Fibroblast of upper back skin (primary cell): ENCODE data around the gene NIPAL3.
A peak's percentile ranks its signal among the peaks of the same experiment; 100 is the strongest.

ENCODE experiments used
- DNase-seq: peaks from one replicate; pipeline ENCODE4 v3.0.0-alpha.2; 2013

Gene NIPAL3

DNA sequence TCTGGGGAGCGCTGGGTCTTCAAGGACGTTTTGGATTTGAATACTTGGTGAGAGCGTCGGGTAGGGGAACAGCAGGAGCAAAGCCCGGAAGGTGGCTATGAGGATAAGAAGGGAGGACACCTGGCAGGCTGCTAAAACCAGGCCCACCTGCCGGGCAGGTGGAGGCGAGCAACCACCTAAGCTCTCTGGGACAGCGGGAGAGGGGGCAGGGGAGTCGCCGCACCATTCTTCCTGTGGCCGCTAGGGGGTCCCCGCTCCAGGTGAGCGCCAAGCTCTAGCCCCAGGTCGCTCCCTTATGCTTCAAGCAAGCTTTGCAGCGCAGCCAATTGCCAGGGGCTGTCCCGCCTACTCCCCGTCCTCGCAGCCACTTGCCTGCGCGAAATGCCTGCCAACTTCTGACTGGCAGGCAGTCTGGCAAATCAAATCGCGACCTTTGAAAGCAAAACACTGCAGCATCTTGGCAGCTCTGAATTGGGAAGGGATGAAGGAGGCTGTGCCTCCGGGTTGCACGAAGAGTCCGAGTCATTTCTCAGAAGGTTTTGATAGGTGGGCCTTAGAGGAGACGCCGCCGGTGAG, at the start of gene NIPAL3:
Gene NIPAL3, plus strand, starts transcription at position 469 of the 576 bp plus-strand sequence. CDS start 3,746 bp downstream, outside the sequence.
- DNase-seq, result peak; percentile 99

DNA sequence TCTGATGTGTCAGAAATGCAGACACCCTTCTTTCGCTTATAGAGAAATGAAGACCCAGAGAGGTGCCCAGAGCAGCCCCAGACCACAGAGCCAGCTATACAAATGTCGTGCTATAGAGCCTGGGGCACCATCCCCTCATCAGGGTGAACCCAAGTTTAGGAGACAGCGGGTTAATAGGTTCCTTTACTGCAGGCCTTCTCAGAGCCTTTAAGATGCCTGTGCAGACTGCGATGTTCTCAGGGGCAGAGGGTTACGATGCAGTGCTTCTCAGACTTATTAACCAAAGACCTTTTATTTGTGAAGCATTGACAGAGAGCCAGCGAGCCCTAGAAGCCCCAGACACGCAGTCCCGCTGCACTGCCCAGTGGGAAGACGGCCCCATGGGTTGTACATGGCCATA, 48.9 kb upstream of the NIPAL3 start:
- no peak for DNase-seq

DNA sequence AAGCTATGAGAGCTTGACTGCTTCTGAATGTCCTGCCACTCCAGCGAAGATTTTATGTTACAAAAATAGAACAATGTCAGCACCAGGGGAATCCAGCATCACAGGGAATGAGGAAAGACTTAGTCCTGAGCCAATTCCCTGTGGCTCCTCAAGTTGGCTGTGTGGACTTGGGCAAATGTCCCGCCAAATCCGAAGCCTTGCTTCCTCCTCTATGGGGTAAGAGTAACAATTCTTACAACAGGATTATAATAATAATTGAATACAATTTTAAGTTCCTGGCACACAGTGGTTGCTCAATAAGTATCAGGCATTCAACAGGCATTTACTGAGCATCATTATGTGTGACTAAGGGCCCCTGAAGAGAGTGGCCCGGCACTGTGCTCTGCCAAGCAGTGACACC, 46.4 kb upstream of the NIPAL3 start:
- peak; percentile 21 for DNase-seq

DNA sequence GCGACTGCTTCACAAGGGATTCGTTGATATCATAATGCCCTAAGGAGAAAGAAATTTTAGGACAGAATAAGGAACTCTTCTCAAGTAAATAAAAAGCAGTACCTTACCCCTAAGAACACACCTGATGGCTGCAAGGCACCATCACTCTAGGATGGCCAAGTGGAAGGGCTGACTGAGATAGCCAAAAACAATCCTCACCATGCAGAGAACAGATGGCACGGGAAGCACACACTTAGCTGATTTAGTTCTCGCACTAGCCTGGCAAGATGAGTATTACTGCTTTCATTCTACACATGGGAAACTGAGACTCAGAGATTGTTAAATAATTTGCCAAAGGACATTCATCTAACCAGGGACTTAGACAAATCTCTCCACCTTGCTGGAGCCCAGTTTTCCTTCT, 45.8 kb upstream of the NIPAL3 start:
- DNase-seq, result no peak

DNA sequence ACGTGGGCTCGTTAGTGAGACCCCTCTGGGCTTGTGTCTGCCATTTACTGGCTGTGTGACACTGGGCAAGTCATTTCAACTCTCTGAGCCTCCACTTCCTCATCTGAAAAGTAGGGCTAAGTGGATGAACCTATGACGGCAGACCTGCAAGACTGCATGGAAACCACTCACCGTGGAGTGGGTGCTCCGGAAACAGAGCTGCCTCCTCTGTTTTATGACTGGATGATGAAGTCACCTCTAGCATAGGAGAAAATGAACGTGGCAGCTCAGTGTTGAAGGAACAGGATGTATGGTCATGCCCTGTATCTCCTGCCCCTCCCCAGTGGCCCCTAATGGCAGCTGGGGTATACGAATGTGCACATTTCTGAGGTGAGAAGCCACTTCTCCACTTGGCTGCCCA, 42.6 kb upstream of the NIPAL3 start:
- no peak for DNase-seq

DNA sequence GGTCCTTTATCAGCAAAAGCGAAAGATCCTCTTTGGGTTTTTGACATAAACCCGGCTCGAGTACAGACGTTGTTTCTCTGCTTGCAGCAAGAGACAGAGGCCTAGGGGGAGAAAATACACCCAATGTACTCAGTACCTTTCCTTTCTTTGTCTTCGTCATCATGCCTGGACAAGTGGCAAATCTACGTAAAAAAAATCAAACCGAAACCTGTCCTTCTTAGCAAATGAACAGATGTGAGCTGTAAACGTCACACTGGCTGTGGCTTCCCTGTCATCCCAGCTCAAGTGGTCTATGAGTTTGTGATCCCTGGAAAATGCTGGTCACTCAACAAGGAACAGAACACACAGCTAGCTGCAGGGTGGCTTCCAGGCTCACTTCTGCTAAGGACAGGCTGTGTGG, 41.9 kb upstream of the NIPAL3 start:
- no peak for DNase-seq

DNA sequence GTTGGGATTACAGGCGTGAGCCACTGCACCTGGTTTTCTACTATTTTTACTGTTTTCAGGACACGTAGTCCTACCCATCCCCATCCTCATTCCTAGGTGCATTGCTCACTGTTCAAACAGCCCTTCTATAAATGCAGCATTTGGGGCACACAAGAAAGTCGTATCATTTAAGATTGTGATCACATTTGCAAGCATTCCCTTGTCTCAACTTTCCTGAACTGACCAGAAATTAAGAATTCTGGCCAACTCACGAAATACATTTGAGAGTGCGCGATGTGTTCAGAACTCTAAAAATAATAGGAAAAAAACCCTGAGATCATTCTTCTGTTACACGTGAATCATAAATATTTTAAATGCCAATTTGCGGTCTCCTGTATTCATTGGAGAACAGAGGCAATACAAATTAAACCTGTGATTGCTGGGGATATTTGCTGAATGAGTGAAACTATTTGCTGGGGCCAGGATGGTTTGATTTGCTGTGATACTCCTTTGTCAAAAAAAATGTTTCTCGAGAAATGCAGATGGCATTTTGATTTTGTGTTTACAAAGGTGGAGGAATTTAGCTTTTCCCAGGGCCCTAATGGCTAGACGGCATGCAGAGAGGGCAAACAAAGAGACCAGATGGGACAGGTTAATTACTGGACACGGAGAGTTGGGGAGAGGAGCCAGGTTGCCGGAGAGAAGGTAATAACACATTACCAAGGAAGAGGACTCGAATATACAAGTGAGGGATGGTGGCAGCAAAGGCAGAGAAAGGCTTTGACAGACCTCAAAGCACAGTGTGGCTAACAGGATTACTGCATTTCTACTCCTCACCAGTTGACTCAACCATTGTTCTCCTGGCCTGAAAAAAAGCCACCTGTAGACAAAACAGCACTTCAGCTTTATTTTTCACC, 40.5 kb upstream of the NIPAL3 start:
- DNase-seq, result peak; percentile 59

DNA sequence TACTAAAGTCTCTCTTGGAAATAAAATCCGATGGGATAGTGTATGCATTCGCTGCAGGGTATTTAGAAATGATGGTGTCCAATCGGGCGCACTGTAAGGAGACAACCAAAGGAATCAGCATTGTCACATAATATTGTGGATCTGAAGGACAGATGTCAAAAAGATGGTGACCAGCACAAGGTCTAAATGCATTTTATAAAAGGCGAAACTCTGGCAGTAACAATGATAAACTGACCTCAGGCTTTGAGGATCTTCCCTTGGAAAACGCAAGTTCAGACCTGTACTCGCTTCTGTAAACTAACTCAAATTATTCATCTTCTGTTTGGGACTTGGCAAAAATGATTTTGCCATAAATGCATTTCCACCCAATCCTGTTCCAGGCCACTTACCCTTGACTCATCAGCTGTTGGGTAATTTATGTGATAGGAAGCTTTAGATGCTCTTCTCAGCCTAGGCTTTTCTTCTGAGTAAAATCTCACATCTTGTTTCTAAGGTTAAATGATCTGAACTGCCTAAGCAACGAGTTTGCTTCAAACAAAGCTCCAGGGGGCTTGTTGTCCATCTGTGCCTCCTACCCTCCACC, 35.8 kb upstream of the NIPAL3 start:
- peak; percentile 40 for DNase-seq

DNA sequence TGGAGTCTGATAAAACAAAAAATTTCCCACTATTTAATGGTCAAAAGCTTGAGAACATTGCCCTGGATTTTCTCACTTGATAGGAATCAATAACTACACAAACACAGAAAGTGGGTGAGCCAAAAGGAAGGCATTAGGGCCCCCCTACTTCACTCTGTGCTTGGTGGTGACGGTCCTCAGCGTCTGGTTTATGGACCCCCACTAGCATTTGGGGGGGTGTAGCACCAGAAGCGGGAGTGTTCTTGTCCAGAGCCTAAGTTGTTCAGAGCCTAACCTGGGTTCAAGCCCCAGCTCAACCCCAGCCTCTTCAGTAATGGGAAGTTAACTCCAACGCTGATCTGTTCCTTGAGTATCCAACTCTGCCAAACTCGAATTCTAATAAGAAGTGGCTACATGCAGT, 35.1 kb upstream of the NIPAL3 start:
- no peak for DNase-seq

DNA sequence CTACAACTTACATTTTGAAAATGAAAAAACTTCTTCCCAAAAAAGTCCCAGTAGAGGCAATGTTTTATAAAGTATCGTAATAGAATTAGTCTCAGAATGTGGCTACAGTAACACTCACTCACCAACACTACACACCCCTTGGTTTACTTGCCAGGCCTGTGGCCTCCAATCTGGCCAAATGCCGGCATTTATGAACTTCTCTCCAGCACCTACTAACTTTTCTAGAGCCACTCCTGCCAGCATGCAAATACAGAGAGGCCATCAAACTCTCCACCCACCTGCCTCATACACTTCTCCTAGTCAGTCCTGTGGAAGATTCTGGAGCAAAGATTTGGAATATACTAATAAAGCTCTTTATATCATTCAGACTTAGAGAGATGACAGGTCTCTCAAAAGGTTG, 34.3 kb upstream of the NIPAL3 start:
- DNase-seq, result no peak

DNA sequence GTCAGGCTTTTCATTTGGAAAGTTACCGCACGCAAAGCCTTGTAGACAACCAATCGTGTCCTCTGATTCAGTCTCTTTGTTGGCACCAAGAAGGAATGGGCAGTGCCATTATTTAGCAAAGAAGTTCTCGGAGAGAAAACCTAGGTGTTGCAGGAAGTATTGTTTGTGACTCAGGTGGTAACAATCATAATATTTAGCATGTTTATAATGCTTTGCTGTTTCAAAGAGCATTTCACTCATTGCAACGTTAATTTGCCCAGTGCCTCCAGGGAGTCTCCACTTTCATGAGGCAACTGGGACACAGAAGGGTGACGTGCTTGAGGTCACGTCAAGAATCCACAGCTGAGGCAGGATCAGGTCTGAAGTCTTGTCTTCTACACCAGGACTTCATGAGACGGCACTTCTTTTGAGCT, 33.4 kb upstream of the NIPAL3 start:
- DNase-seq, result no peak

DNA sequence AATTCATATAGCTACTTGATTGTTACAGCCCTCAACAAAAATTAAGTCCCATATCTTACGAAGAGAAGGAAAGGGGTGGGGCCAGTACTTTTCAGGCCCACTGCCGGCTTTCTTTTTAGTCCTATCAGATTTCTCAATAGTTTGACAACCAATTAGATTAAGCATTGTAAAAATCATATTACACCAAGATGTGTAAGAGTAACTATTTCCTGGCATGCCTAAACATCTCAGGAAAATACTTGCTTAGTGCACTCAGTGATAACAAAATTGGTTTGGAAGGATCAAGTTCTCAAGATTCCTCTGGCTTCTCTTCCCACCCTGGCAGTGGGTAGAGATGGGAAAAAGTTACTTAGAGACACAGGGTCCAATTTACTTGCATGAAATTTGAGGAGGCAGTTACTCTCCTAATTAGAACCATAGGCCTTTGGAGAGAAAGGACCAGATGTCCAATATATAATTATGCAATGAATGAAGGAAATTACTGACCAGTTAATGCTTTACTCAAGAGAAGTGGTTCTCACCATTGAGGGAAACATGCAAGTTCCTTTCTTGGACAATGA, 32.1 kb upstream of the NIPAL3 start:
- DNase-seq, result no peak

DNA sequence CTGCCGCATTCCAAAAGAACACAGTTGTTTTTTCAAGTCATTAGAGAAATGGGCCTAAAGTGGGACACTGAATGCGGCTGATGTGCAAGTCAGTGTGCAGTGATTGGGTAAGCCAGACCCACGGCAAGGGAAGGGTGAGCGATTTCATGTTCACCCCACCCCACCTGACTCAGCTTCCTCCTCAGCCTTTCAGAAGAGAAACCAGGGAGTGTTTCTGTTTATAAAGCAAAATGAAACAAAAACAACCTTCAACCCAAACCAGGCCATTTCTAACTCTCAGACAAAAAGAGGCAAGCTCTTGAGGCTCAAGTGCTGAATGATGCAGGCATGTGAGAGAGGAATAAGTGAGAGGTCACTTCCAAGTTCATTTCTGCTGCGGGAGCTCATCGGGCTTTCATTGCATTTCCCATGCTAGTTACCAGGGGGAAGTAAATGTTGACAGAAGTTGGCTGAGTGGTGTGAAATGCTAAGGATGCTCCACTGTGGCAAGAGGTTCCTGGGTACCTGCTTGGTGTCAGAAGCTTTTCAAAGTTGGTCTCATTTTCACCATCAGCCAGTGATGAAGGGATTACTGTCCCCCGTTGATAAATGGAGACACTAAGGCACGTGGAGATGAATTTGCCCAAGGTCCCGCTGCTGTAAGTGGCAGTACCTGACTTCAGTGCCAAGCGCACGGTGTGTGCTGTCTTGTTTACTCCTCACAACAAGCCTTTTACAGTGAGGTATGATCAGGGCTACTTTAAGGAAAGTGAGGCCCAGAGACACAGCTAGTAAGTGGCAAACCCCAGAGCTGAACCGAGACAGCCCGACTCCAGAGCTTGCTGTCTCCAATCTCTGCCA, 31.1 kb upstream of the NIPAL3 start:
- peak; percentile 31 for DNase-seq

DNA sequence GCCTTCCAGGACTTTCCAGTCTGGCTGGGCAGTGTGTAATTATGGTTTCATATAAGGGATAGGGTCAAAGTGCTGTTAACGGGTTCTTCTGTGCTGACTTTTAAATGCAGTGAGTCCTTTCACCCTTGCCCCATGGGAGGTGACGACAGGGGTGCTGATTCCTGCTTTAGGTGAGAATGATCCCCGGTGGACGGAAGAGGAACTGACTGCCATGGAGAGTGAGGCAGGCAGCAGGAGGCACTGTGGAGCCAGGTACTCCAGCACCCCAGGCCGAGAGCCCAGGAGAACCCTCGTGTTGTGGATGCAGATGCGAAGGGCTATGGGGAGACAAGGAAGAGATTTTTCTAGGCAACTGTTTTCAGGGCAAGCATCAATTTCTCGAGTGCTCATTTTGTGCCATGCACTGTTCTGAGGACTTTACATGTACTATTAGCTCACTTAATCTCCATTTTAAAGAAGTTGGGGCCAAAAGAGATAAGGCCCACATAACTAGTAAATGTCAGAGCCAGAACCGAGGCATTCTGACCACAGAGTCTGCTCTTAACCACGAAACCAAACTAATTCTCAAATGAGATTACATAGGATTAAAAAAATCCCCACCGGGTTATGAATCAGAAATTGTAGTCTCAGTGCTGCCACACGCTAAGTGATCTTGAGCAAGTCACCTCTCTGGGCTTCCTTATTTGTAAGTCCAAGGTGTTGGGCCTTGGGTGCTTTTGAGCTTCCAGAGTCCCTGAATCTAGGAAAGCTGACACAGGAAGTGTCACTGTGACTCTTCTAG, 30.3 kb upstream of the NIPAL3 start:
- DNase-seq, result peak; percentile 68

DNA sequence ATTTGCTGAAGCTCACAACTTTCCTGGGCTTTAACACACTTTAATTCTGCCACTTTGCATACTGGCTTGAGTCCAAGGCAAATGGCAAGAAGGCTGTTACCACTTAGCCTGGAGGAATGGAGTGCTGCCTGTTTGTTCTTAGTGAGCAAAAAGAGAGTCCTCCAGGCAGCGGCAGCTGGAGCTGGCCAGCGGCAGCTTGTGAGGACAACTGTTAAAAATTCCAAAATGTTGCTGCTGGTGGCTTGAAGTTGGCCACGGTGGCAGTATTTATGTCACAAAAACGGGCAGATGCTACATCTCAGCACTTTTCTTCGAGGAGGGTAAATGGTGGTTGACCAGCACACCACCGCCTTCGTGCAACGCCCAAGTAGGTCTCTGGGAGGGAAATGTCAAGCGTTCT, 29.4 kb upstream of the NIPAL3 start:
- peak; percentile 27 for DNase-seq

DNA sequence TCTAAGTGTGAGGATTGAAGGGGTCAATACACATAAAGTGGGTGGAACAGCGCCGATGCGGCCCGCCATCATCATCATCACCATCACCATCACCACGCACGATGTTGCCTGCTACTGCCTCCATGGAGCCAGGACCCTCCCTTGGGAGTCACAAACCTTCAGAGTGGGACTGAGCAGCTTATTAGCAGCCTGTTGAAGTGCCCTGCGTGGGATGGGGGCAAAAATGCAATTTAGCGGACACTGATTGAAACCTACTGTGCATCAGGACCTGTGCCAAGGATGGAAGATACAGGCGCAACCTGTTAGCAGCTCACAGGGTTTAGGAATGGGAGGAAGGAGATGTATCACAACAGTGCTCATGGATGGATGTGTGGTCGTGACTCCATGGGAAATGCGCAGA, 28.7 kb upstream of the NIPAL3 start:
- no peak for DNase-seq

DNA sequence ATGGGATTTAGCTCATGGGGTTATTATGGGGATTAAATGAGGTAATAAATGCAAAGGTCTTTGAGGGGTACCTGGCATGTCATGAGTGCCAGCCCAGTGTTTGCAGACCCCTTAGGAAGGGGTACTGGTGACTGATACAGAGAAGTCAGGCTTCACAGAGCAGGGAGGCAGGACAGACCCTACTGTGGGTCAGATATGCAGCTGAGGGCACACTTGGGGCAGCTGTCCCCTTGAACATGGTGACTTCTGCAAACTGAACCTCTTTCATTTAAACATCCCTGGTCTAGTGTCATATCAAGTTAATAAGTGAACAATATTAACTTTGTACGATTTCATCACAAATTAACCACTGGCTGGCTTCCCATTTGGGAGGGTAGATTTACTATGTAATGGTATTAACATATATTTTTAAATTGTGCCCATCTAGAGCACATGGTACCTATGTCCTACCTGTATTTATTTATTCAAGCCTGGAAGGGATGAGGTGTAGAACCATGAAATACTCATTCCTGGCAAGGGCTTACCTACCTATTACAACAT, 27.9 kb upstream of the NIPAL3 start:
- no peak for DNase-seq

DNA sequence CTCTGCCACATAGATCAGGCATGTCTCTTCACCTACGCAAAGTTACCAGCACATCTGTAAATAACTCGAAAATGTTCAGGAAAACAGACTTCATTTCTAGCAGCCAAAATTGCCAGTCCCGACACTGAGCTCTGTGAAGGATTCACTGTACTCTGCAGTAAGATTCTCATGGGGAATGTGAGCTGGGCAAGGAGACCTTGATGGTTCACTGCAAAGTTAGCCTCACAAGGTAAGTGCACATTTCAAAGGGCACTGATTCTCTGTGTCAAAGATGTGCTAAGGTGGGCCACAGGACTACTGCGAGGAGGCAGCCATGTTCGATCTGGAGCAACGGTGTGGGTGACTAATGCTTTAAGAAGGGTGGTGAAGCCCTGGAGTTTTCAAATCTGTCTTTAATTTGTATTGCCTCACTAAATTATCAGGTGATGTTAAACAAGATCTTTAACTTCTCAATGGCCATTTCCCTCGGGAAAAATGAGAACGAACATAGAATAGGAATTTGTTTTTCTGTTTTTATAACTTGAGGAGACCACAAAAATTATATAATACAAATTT, 27.2 kb upstream of the NIPAL3 start:
- DNase-seq, result peak; percentile 49

DNA sequence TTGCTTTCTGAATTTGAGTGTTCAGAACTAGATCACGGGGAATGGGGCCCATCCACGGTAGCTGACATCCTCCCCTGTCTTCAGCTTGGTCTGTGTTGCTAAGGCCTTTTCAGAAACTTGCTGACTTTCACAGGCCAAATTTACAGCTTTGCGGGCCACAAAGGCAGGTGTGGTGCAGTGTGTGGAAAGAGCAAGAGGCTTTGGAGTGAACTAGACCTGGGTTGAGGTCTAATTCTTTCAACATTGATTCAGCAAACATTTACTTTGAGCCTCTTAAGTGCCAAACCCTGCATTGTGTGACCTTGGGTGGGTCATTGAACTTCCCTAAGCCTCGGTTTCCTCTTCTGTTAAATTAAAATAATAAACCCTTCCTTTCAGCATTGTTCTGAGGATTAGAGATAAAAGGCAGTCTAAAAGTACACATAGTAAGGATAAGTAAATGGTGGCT, 26.3 kb upstream of the NIPAL3 start:
- DNase-seq, result no peak

DNA sequence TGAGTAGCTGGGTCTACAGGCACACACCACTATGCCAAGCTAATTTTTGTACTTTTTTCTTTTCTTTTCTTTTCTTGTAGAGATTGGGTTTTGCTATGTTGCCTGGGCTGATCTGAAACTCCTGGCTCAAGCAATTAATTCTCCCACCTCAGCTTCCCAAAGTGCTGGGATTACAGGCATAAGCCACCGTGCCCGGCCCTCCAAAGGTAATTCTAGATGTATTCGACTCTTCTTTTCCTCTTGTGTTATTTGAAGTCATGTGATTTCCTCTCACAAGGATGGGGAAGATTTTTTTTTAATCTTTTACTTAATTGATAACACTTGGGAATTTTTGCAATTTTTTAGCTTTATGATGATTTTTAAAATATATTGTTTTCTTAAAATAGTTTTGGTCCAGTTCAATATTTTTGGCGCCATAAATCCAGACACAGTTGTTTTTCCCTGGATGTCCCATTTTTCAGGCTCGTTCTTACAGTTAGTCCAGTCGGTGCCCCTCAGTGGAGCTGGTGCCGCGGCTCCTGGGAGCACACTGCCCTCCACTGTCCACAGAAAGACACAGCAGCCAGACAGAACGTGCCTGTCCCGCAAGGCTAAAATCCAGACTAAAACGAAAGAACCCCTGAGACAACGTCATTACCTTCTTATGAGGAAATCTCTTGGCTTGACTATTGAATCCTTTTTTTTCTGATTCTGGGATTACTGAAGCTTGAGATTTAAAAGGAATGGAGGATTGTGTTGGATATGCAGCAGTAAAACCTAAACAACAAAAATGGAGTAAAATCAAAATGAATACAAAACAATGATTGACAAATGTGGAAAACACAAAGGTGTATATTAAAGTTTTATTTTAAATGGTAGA, 24.4 kb upstream of the NIPAL3 start:
- DNase-seq, result peak; percentile 82
